Neural progenitor cell (in vitro differentiated cells): Measurements from ENCODE around the gene FAM163B.

Source experiments
- CTCF ChIP-seq: fragments of 200-600 bp; sonication (generic); IDR thresholded peaks from 2 replicates; pipeline ENCODE4 v1.5.1; 2017; ENCODE audit warnings: antibody characterized with exemption, mild to moderate bottlenecking
- EZH2 ChIP-seq: fragments of 200-600 bp; sonication (generic); IDR thresholded peaks from 2 replicates; pipeline ENCODE4 v1.6.1; 2017; ENCODE audit warnings: antibody characterized with exemption, mild to moderate bottlenecking, moderate library complexity
- EZH2phosphoT487 ChIP-seq: fragments of 200-600 bp; sonication (generic); IDR thresholded peaks from 2 replicates; pipeline ENCODE4 v1.6.1; 2017; ENCODE audit warnings: antibody characterized with exemption

GRCh38 chr9:133574771-133575170 lies 34.4 kb downstream of the FAM163B start:
- TF ChIP-seq CTCF (no peak), EZH2phosphoT487 (no peak), EZH2 (no peak)
